ENCODE data around the gene KCNA3.

The KCNA3 gene

DNA sequence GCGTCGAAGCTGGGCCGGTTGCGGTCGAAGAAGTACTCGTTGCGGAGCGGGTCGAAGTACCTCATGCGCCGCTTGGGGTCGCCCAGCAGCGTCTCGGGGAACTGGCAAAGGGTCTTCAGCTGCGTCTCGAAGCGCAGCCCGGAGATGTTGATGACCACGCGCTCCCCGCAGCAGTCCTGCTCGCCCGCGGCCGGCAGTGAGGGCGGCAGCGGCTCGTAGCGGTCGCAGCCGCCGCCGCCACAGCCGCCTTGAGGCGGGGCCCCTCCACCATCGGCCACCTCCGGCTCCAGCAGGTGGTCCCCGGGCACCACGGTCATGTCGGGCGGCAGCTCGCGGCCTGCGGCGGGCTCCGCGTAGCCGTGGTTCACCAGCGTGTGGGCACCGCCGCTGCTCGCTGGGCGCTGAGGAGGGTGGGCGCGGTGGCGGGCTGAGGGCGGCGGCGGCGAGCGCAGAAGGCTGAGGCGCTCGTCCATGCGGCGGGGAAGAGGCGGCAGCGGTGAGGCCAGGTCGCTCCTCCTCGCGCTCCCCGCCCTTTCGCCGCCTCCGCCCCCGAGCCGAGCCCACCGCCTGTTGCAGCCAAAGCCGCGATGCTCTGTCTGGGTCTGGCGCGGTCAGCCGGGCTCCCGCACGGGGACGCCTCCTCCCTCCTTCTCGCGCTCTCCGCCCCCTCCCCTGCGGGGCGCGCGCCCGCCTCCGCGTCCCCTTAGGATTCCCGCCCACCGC is at the start of gene KCNA3:
TSS of gene KCNA3 (minus strand) at position 604 of the 723 bp plus-strand sequence. CDS start at position 473, 131 bp downstream.
- no peak for DNase-seq

DNA sequence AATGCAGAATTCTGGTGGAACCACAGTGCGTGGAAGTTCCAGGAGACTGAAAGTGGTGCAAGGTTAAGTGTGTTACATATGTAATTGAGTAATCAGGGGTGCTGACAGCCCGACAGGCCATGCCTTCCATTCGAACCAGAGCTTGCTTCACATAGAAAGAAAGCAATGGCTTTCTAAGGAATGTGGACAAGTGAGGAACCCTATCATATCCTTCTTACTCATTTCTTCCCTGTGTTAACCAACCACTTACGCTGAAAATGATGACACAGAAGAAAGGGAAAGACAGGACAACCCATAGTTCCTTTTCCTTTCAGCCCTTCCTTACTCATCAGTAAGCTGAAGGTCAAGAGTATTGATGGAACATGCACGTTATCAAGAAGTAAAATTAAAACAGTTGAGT is 48.1 kb upstream of the KCNA3 start:
- DNase-seq, result no peak

DNA sequence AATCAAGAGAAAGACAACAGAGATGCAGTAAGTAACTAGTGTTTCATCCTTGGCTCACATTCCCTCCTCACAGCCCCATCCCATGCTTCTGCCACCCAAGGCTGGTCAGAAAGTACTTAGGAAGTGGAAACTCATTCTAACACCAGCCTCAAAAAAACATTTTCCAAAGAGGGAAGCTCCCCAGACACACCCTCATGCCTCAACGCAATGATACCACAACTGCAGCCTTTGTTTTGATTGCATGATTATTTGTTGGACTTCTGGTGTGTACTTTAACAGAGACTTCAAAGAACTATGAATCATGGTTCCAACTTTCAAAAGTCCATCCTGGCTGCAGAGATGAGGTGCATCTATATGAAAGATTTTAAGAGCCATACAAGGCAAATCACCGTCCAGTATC is 45.2 kb upstream of the KCNA3 start:
- DNase-seq, result no peak

DNA sequence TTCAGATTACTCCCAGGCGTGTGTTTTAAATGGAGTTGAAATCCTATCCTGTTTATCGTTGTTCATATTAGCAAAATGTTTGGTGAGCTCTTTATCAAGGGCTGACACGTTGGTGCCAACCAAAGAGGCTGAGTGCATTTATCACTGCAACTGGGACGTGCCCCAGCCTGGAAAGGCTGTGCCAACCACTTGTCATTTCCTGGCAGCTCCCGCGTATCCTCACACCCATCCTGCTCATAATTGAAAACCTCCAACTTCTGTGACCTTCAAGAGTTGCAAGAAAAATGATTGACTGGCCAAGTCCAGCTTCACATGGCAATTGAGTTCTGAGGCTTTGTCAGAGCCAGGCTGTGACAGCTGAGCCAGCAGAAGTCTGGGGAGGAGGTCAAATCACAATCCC is 43.7 kb upstream of the KCNA3 start:
- no peak for DNase-seq

DNA sequence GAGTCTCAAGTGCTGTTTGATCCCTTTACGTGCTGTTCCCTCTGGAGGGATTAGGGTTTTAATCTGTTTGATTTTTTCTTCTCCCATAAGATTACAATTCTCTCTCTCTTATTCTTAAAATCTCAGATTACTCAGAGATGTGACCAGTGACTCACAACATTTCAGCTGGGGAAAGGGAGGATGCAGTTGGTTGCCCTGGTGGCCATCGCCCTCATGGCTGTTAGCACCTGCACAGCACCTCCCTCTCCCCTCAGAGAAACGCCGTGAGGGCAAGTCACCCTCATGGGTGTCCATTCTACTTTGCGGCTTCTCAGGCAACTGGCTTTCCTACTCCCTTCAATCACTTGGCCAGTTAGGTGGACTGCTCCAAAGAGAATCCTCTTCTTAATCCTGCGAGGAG is 42.4 kb upstream of the KCNA3 start:
- DNase-seq, result no peak

DNA sequence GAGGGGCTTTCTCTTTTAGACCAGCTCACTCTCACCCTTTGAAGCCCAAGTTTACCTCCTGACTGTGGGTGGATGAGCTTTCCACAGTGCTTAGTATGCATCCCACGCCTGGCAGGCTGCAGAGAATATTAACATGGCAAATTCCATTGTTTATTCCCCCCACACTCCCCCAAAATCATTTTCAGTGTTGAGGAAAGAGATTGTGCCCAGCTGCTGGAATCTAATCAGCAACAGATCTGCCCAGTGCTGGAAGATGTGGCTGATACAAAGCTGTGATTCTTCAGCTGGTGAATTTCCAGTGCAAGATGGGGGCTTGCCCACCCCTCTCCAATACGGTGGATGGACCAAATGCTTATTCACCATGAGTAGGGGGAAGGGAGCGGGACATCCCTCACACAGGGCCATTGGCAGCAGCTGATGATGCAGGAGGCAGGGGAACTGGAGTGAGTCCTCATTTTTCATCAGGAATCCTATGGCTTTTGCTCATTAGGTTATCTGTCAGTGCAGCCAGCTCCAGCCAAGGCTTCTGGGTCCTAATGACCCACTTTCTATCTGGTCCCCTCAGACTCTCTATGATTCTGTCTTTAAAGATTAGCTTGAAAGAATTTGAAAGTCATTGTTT is 39.7 kb upstream of the KCNA3 start:
- peak; percentile 22 to 30 for DNase-seq

DNA sequence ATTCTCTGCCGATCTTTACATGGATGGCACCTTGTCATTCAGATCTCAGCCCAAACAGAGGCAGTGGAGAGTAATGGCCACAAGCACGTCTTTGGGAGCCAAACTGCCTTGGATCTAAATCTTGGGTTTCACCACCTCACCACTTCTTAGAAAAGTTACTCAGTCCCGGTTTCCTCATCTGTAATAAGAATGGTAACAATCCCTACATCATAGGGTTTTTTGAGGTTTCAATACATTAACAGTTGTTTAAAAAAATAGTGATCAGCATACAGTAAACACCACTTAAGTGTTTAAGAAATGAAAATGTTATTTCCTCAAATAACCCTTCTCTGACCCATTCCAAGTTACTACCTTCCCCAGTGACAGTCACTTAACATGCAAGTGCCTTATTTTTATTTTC is 38.5 kb upstream of the KCNA3 start:
- no peak for DNase-seq

DNA sequence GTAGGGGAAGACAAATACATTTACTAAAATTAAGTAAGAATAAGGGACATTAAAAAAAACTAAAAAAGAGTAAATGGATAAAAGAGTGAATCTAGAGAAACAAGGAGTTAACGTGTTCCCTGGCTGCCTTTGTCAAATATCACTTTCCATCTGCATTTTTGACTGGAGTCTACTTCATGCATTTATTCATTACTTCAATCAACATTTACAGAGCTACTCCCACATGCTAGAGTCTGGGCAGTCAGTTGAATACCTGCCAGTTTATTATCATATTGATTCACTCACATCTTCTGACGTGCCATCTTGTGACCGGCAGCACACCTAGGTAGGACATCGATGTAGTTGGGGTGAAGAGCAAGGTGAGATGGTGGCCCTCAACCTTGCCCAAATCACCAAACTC is 35.6 kb upstream of the KCNA3 start:
- no peak for DNase-seq

DNA sequence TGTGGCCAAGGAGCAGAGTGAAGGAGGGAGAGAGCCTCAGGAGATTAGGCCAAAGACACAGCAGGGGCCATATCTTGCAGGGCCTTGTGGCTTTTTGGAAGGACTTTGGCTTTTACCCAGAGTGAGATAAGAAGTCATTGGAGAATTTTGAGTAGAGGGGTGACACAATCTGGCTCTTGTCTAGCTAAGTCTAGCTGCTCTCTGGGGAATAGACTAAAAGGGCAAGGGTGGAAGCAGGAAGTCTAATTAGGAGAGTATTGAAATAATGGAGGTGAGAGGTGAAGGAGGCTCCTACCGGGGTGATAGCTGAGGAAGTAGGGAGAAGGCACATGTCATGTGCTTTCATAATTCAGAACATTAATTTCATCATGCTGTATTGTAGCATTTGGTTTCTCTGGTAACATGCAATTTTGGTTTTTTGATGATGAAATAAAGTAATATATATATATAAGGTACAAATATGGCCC is 34.3 kb upstream of the KCNA3 start:
- no peak for DNase-seq

DNA sequence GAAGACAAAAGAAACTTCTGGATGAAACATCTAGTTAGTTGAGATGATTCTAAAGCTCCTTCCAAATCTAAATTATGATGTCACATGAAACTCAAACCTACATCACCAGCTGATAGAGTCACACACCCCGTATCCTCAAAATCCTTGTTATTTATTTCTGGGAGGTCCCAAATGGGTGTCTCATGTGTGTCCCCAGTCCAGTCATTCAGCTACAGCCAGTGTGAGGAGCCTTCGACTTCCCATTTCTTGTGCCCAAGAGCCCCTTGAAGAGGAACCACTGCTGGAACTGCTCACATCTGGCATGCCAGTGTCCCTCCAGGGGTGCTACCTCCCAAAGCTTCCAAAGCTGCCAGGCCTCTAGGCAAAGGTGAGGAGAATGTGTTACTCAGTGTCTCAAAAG is 32.5 kb upstream of the KCNA3 start:
- DNase-seq, result no peak

DNA sequence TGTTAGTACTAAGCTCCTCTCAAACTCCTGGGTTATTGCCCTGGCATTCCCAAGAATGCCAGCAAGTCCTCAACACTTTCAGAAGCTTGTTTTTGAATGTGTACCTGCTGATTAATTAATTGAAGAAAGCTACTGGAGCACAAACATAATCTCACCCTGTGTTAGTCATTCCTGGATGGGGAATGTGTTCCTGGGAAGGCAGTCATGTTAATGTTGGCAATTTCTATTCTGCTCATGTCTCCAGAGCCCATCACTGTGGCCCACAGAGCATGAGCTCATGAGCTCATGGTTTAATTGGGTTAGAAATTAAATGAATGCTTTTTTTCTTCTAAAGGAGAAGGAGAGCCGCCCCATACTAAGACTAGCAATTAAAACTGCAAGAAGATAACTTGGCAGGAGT is 31.9 kb upstream of the KCNA3 start:
- DNase-seq, result no peak

DNA sequence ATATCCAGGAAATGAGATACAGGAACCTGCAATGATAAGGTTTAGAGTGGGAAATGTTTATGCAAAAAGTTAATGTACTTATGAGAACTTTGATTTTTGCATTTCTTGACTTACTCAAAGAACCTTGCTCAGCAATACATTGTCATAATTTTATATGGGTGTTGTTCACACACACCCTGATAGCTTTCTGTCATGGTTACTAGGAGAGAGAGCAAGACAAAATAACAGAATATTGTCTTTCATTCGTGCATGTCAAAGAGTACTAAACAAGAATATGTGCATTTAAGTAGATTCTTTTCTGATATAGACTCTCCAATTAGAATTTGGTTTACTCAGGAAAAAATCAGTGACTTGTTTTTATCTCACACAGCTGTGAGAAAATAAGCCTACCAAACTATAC is 27.5 kb upstream of the KCNA3 start:
- DNase-seq, result no peak

DNA sequence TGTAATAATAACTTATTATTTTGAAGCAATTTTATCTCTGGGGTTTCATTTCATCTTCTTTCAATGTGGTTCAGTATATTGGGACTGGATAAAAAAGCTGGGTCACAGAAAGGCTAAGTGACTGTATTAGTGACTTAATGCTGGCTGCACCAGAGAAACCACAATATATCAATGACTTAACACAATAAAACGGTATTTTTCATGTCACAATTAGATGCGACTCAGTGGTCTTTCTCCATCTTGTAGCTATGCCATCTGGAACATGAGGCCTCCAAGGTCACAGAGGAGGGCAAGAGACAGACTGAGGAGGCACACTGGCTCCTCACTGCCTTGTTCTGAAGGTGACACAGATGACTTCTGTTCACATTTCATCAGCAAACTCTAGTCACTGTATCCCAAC is 26.0 kb upstream of the KCNA3 start:
- no peak for DNase-seq

DNA sequence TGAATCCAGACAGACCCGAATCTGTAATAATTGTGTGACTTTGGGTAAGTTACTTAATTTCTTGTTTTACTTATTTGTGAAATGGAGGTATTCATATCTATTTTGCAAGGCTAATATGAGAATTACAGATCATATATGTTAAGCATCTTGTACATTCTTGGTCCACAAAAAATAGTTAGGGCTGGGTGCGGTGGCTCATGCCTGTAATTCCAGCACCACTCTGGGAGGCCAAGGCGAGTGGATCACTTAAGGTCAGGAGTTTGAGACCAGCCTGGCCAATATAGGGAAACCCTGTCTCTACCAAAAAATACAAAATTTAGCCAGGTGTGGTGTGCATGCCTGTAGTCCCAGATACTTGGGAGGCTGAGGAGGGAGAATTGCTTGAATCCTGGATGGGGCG is 22.9 kb upstream of the KCNA3 start:
- no peak for DNase-seq

DNA sequence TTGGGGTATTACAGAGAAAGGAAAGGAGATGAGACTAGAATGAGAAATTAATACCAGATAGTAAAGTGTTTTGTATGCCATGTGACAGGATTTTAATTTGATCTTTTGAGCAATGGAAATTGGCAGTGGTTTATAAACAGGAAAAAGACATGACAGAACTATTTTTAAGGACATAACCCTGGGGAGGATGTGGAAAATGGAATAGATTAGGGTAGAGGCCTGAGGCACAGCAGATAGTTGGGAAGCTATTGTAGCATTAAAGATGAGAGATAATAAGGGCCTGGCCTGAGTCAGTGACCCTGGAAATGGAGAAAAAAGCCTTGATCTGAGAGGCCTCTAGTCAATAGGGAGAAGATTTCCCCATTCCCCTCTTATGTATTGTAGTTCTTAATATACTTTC is 22.1 kb upstream of the KCNA3 start:
- no peak for DNase-seq

DNA sequence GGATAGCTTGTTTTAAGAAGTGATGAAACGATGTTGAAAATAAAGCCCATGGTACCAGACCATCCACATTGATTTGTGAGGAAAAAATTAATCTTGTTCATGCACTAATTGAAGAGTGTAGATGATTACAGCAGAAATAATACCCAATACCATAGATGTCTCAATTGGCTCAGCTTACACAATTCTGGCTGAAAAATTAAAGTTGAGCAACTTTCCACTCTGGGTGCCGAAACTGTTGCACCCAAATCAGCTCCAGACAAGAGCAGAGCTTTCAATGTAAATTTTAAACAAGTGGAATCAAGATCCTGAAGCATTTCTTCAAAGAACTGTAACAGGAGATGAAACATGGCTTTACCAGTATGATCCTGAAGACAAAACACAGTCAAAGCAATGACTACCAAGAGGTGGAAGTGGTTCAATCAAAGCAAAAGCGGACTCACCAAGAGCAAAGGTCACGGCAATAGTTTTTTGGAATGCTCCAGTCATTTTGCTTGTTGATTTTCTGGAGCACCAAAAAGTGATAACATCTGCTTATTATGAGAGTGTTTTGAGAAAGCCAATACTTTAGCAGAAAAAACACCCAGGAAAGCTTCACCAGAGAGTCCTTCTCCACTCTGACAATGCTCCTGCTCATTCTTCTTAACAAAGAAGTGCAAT is 16.1 kb upstream of the KCNA3 start:
- DNase-seq, result no peak

DNA sequence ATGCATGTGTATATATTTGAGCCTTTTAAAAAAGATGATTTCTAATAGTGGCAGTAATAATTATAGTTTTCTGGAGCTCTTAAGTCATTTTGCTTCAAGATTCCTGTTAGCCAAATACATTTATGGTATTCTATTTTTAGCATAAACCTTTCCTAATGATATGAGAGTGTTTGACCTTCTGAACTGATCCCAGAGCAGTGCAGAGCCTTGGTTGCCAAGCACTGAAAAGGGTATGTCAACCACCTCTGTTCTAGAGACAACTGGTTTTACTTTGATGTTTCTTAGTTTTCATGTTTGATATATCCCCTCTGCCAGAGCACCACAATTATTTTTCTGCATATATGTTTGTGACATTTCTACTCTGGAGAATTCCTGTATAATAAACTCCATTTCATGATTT is 15.1 kb upstream of the KCNA3 start:
- no peak for DNase-seq

DNA sequence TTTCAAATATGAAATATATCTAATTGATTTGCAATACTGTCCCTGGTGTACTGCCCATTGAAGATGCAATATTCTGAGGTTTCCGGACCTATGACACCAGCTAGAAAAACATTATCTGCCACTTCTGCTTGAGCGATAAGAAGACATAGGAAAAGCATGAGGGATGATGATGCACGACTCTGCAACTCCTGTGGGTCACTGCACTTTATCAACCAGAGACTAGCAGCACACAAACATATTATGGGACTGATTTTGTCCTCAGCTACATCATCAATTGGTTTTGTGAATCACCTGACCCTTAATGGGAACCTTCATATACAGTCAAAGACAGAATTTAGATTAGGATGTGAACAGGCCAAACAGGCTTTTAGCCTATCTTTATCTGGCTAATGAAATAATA is 13.8 kb upstream of the KCNA3 start:
- no peak for DNase-seq

DNA sequence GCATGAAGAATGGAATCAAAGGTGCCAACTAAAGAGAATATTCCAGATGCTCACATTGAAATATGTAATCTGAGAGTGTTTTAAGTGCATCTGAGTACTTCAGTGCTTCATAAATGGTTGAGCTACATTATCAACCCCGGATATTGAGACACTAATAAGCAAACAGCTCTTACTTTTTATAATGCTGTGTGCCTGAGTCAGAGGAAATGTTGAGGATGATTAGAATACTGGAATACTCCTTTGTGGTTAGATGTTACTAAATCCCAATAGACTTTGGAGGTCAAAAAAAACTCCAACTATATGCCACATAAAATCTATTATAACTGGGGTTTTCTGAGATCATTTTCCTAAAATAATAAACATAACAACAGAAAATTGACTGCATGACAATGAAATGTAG is 12.5 kb upstream of the KCNA3 start:
- no peak for DNase-seq

DNA sequence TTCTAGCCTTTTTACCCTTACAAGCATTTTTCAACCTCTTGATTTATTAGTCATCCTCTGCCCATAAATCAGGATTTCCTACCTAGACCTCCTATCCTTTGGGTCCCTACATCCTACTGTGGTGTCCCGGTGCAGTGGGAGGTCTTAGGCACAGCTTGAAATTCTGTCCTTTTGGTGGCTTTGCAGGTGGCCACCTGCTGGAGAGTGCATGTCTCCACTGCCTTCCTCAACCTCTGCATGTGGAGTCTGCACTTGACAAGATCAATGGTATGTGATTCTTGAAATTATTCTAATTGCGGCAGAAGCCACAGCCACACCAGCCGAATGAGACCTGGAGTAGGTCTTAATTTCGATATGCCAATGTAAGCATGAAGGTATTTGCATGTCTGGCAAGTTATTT is 11.4 kb upstream of the KCNA3 start:
- no peak for DNase-seq

DNA sequence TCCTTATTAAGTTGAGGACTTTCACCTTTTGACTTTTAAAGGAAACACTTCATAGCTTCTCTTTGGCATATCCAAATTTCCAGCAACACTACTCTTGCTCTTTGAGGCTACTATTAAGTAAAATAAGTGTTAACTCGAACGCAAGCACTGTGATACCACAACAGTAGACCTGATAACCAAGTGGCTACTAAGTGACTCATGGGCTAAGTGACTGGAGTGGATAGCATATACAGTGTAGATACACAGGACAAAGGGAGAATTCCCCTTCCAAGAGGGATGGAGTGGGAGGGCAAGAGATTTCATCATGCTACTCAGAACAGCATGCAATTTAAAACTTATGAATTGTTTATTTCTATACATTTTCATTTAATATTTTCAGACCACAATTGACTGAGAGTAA is 9.8 kb upstream of the KCNA3 start:
- DNase-seq, result no peak

DNA sequence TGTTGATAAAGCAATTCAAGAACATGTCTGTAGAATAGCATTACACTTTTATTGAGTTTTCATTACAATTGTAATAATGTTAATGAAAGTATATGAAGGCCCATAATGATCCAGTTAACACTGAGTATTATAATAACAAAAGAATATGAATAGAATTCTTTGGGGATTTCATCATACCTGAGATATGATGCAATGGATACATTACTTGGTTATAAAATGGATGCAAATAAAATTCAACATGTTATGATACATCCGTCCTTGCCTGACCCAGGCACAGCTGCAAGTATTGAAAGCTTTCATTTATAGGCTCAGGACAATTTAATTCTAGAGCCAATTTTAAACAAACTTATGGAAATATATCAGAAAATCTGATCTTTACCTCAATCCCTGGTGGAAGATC is 8.2 kb upstream of the KCNA3 start:
- DNase-seq, result no peak

DNA sequence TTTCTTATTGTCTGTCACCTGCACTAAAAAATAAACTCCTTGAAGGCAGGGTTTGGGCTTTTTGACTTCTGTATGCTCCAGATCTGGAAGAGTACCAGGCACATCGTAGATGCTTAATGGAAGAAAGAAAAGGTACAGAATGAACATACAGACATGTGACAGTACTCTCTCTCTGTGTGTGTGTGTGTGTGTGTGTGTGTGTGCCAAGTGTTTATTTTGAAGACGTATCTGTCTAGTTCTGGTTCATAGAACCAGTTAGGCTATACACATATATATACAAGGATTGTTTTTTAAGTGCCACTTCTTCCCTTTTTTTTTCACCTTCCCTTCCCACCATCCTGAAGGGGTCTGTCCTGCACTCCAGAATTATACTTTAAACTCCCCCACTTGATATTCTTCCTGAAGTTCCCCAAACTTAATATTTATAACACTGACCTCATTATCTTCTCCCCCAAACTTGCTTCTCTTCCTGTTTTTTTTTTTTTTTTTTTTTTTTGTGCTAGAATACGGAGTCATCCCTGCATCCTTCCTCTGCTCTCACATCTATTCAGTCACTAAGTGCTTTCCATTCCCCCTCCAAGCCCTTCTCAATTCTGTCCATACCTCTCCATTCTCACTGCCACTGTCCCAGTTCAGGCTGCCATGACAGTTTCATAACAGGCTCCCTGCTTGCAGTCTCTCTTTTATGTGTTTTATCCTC is 5.4 kb upstream of the KCNA3 start:
- DNase-seq, result no peak

DNA sequence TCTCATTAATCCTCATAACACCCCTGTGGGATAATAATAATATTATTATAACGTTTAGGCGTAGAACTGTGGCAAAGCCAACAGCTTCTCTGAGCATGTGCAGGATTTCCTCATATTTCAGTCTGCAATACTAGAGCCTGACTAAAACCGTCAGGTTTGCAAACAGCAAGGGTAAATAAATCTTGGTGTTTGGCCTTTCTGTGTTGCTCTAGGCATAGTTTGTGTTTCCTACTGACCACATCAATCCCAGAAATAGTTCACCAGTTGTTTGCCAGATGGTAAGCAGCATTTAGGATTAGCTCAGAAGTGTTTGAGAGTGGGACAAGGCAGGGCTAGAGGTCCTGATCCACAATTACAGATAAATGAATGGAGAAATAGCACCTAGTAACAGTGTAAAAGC is 2.8 kb upstream of the KCNA3 start:
- DNase-seq, result no peak
